GM23338 (cell line): ENCODE results near the gene DUS3L. TPM values are rescaled to one million over a fixed set of nuclear protein-coding genes. Genes with fewer than 3 reads are reported as not detected.

Experiments
- ATAC-seq: fragments of 200-7000 bp; cut with Tn5 transposase; 3 replicates; pipeline ENCODE4 v1.9.1; 2020
- DNase-seq: peaks from one replicate; pipeline ENCODE4 v3.0.0-alpha.2; 2015; ENCODE audit warnings: low spot score
- H2AFZ ChIP-seq: fragments of 200-600 bp; sonication (generic); 2 replicates; pipeline ENCODE4 v1.8.0; 2016; ENCODE audit warnings: antibody characterized with exemption, mild to moderate bottlenecking, moderate library complexity
- H3F3A ChIP-seq: fragments of 200-600 bp; sonication (generic); replicated peaks from 2 replicates; pipeline ENCODE4 v1.8.0; 2017; ENCODE audit warnings: antibody characterized with exemption, mixed run types, low read depth
- H3K27ac ChIP-seq: fragments of 200-600 bp; sonication (generic); 2 replicates; pipeline ENCODE4 v1.6.1; 2016; ENCODE audit warnings: low read depth
- H3K27me3 ChIP-seq: fragments of 200-600 bp; sonication (generic); 2 replicates; pipeline ENCODE4 v1.8.0; 2016; ENCODE audit warnings: mild to moderate bottlenecking, mixed run types, moderate library complexity; ENCODE audit not compliant: insufficient read depth
- H3K36me3 ChIP-seq: fragments of 200-600 bp; sonication (generic); 2 replicates; pipeline ENCODE4 v1.8.0; 2016; ENCODE audit warnings: mild to moderate bottlenecking; ENCODE audit not compliant: insufficient read depth
- H3K4me1 ChIP-seq: fragments of 200-600 bp; sonication (generic); 2 replicates; pipeline ENCODE4 v1.8.0; 2016; ENCODE audit warnings: mild to moderate bottlenecking, moderate library complexity; ENCODE audit not compliant: insufficient read depth
- H3K4me2 ChIP-seq: fragments of 200-600 bp; sonication (generic); 2 replicates; pipeline ENCODE4 v1.7.1; 2017; ENCODE audit warnings: mixed run types
- H3K4me3 ChIP-seq: fragments of 200-600 bp; sonication (generic); 2 replicates; pipeline ENCODE4 v1.6.1; 2016; ENCODE audit warnings: mixed run types
- H3K79me2 ChIP-seq: fragments of 200-600 bp; sonication (generic); replicated peaks from 2 replicates; pipeline ENCODE4 v1.8.0; 2017; ENCODE audit warnings: mild to moderate bottlenecking; ENCODE audit not compliant: insufficient read depth
- H3K9me2 ChIP-seq: fragments of 200-600 bp; sonication (generic); 2 replicates; pipeline ENCODE4 v1.8.0; 2017; ENCODE audit not compliant: insufficient read depth
- H4K20me1 ChIP-seq: fragments of 200-600 bp; sonication (generic); replicated peaks from 2 replicates; pipeline ENCODE4 v1.8.0; 2017; ENCODE audit warnings: mild to moderate bottlenecking; ENCODE audit not compliant: insufficient read depth
- H3K27ac Mint-ChIP-seq: 2 replicates; pipeline ENCODE4 v1.8.0; 2020; ENCODE audit warnings: inconsistent platforms, mild to moderate bottlenecking, moderate library complexity, mixed read lengths
- H3K27me3 Mint-ChIP-seq: 3 replicates; pipeline ENCODE4 v1.8.0; 2022; ENCODE audit warnings: low read depth, mild to moderate bottlenecking, moderate library complexity, mixed read lengths, inconsistent platforms; ENCODE audit not compliant: insufficient read depth, poor library complexity
- H3K36me3 Mint-ChIP-seq: 3 replicates; pipeline ENCODE4 v1.8.0; 2021; ENCODE audit warnings: low read depth, mild to moderate bottlenecking, inconsistent platforms, moderate library complexity, mixed read lengths
- H3K4me1 Mint-ChIP-seq: 3 replicates; pipeline ENCODE4 v1.8.0; 2020; ENCODE audit warnings: mild to moderate bottlenecking, inconsistent platforms, mixed read lengths
- H3K4me3 Mint-ChIP-seq: 3 replicates; pipeline ENCODE4 v1.8.0; 2021; ENCODE audit warnings: moderate library complexity, mild to moderate bottlenecking, inconsistent platforms, mixed read lengths
- H3K9me3 Mint-ChIP-seq: 3 replicates; pipeline ENCODE4 v1.8.0; 2020; ENCODE audit warnings: moderate library complexity, mild to moderate bottlenecking, inconsistent platforms, mixed read lengths
- EZH2 ChIP-seq: fragments of 200-600 bp; sonication (generic); IDR thresholded peaks from one replicate; pipeline ENCODE4 v1.8.0; 2017; ENCODE audit warnings: antibody characterized with exemption, mild to moderate bottlenecking, low read depth; ENCODE audit not compliant: unreplicated experiment
- EZH2phosphoT487 ChIP-seq: fragments of 200-600 bp; sonication (generic); IDR thresholded peaks from one replicate; pipeline ENCODE4 v1.8.1; 2018; ENCODE audit warnings: antibody characterized with exemption; ENCODE audit not compliant: unreplicated experiment
- NANOG ChIP-seq: IDR thresholded peaks from 2 replicates; pipeline ENCODE4 v1.6.1; 2016; ENCODE audit warnings: antibody characterized with exemption, borderline replicate concordance
- STAT1 ChIP-seq: IDR thresholded peaks from one replicate; pipeline ENCODE4 v1.6.1; 2016; ENCODE audit warnings: antibody characterized with exemption; ENCODE audit not compliant: unreplicated experiment
- ZNF114 ChIP-seq: fragments of 250-450 bp; sonication (Bioruptor Pico); IDR thresholded peaks from 2 replicates; pipeline ENCODE4 v1.5.0; 2020; ENCODE audit warnings: mild to moderate bottlenecking, moderate library complexity
- polyA plus RNA-seq: library from polyadenylated mRNA; unstranded; fragments of >200 nt; fragmentation: Nextera tagmentation; extraction: Ambion mirVana; gene quantifications from 2 replicates; pipeline ENCODE4 v1.2.1, GENCODE V29; 2016
- total RNA-seq: library from RNA; depleted of rRNA; stranded (reverse); fragments of >200 nt; shearing (Covaris generic); gene quantifications from 2 replicates; pipeline ENCODE4 v1.2.3, GENCODE V29; 2014
- TF ChIP-seq, protein P1 (sequence below), 2 experiments: fragments of 200-600 bp in 1 of 2; sonication (generic) in 1 of 2; conservative IDR thresholded peaks; 2 replicates each; pipeline versions ENCODE4 v1.5.1 to v1.6.1; 2016 to 2017; ENCODE audit warnings: antibody characterized with exemption in 2 of 2, low read depth in 2 of 2, mild to moderate bottlenecking in 2 of 2, moderate library complexity in 1 of 2
- TF ChIP-seq, protein P2 (sequence below): IDR thresholded peaks from one replicate; pipeline ENCODE4 v1.6.1; 2018; ENCODE audit warnings: antibody characterized with exemption; ENCODE audit not compliant: unreplicated experiment
- TF ChIP-seq, protein P3 (sequence below): IDR thresholded peaks from 2 replicates; pipeline ENCODE4 v1.6.1; 2016; ENCODE audit warnings: antibody characterized with exemption
- TF ChIP-seq, protein P4 (sequence below): fragments of 250-450 bp; sonication (Bioruptor Pico); IDR thresholded peaks from 2 replicates; pipeline ENCODE4 v1.5.0; 2020; ENCODE audit warnings: mild to moderate bottlenecking, moderate library complexity

Gene DUS3L
- total and polyA plus RNA-seq, 2 experiments from 2014 or later: 26.2 to 53.0 TPM

DNA sequence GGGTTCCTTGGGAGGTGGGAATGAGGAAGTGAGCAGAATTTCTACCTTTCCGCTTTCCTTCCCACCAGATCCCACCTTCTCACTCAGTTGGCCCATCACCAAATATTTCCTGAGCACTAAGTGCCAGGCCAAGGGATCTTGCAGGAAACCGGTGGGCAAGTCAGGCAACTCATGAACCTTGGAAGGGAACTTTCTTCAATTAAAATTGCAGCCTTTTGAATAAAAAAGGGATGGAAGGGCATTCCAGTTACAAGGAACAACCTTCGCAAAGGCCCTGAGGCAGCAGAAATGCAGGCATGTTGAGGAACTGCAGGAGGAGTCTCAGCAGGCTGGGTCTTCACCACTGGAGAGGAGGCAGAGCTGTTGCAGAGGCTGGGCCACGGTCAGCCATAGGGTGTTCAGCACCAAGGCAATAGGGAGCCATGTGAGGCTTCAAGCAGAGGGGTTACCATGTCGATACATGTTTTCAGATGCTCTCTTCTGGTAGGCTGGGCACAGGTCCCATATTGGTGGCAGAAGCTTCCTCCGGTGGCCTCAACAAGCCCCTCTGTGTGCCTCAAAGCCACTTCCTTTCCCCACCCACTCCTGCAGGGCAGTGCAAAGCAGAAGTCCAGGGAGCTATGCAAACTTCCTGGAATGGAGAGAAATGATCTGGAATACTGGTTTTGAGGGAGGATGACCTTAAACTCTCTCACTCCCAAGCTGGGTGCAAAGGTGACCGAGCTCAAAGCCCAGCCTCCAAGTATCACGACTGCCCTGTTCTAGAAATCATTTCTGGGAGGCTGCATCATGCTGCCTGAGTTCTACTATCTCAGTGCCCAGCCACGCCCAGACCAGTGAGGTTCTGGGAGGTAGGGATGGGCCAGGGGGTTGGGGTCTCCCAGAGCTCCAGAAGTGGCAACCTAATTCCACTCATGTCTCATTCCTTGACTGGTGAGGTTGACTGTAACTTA lies 48.4 kb upstream of the DUS3L start, which contains the start of gene FUT6:
TSS of gene FUT6 (minus strand) at position 638 of the 953 bp plus-strand sequence. CDS start 7,135 bp downstream, outside the sequence.
- H3K79me2 ChIP-seq: no peaks in the 10 kb centered on the region
- no peaks in the 10 kb centered on the region for H3K36me3 ChIP-seq
- no peak within 1 kb of the TSS for H3K4me2 ChIP-seq
- no peak within 1 kb of the TSS for H2AFZ ChIP-seq
- H3K4me3 ChIP-seq: no peak within 1 kb of the TSS
- H3K27me3 Mint-ChIP-seq: peaks cover 8% of the 10 kb centered on the region
- H3K27ac Mint-ChIP-seq: no peak within 1 kb of the TSS
- H3K4me1 Mint-ChIP-seq: no peaks in the 10 kb centered on the region
- no peaks in the 10 kb centered on the region for H3K9me3 Mint-ChIP-seq
- no peaks in the 10 kb centered on the region for H3K27me3 ChIP-seq
- no peaks in the 10 kb centered on the region for H4K20me1 ChIP-seq
- no peak within 1 kb of the TSS for H3K27ac ChIP-seq
- H3K36me3 Mint-ChIP-seq: no peaks in the 10 kb centered on the region
- H3K4me1 ChIP-seq: no peaks in the 10 kb centered on the region
- no peak for ATAC-seq
- H3F3A ChIP-seq: no peaks in the 10 kb centered on the region
- no peak for DNase-seq
- TF ChIP-seq, protein P1, sequence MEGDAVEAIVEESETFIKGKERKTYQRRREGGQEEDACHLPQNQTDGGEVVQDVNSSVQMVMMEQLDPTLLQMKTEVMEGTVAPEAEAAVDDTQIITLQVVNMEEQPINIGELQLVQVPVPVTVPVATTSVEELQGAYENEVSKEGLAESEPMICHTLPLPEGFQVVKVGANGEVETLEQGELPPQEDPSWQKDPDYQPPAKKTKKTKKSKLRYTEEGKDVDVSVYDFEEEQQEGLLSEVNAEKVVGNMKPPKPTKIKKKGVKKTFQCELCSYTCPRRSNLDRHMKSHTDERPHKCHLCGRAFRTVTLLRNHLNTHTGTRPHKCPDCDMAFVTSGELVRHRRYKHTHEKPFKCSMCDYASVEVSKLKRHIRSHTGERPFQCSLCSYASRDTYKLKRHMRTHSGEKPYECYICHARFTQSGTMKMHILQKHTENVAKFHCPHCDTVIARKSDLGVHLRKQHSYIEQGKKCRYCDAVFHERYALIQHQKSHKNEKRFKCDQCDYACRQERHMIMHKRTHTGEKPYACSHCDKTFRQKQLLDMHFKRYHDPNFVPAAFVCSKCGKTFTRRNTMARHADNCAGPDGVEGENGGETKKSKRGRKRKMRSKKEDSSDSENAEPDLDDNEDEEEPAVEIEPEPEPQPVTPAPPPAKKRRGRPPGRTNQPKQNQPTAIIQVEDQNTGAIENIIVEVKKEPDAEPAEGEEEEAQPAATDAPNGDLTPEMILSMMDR (conservative IDR thresholded peaks at IDR 0.05; ENCODE audit: low read depth in 2 of 2): no peak
- TF ChIP-seq, protein P2, sequence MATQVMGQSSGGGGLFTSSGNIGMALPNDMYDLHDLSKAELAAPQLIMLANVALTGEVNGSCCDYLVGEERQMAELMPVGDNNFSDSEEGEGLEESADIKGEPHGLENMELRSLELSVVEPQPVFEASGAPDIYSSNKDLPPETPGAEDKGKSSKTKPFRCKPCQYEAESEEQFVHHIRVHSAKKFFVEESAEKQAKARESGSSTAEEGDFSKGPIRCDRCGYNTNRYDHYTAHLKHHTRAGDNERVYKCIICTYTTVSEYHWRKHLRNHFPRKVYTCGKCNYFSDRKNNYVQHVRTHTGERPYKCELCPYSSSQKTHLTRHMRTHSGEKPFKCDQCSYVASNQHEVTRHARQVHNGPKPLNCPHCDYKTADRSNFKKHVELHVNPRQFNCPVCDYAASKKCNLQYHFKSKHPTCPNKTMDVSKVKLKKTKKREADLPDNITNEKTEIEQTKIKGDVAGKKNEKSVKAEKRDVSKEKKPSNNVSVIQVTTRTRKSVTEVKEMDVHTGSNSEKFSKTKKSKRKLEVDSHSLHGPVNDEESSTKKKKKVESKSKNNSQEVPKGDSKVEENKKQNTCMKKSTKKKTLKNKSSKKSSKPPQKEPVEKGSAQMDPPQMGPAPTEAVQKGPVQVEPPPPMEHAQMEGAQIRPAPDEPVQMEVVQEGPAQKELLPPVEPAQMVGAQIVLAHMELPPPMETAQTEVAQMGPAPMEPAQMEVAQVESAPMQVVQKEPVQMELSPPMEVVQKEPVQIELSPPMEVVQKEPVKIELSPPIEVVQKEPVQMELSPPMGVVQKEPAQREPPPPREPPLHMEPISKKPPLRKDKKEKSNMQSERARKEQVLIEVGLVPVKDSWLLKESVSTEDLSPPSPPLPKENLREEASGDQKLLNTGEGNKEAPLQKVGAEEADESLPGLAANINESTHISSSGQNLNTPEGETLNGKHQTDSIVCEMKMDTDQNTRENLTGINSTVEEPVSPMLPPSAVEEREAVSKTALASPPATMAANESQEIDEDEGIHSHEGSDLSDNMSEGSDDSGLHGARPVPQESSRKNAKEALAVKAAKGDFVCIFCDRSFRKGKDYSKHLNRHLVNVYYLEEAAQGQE: no peak
- TF ChIP-seq, protein P3, sequence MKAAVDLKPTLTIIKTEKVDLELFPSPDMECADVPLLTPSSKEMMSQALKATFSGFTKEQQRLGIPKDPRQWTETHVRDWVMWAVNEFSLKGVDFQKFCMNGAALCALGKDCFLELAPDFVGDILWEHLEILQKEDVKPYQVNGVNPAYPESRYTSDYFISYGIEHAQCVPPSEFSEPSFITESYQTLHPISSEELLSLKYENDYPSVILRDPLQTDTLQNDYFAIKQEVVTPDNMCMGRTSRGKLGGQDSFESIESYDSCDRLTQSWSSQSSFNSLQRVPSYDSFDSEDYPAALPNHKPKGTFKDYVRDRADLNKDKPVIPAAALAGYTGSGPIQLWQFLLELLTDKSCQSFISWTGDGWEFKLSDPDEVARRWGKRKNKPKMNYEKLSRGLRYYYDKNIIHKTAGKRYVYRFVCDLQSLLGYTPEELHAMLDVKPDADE: no peak
- TF ChIP-seq, protein P4, sequence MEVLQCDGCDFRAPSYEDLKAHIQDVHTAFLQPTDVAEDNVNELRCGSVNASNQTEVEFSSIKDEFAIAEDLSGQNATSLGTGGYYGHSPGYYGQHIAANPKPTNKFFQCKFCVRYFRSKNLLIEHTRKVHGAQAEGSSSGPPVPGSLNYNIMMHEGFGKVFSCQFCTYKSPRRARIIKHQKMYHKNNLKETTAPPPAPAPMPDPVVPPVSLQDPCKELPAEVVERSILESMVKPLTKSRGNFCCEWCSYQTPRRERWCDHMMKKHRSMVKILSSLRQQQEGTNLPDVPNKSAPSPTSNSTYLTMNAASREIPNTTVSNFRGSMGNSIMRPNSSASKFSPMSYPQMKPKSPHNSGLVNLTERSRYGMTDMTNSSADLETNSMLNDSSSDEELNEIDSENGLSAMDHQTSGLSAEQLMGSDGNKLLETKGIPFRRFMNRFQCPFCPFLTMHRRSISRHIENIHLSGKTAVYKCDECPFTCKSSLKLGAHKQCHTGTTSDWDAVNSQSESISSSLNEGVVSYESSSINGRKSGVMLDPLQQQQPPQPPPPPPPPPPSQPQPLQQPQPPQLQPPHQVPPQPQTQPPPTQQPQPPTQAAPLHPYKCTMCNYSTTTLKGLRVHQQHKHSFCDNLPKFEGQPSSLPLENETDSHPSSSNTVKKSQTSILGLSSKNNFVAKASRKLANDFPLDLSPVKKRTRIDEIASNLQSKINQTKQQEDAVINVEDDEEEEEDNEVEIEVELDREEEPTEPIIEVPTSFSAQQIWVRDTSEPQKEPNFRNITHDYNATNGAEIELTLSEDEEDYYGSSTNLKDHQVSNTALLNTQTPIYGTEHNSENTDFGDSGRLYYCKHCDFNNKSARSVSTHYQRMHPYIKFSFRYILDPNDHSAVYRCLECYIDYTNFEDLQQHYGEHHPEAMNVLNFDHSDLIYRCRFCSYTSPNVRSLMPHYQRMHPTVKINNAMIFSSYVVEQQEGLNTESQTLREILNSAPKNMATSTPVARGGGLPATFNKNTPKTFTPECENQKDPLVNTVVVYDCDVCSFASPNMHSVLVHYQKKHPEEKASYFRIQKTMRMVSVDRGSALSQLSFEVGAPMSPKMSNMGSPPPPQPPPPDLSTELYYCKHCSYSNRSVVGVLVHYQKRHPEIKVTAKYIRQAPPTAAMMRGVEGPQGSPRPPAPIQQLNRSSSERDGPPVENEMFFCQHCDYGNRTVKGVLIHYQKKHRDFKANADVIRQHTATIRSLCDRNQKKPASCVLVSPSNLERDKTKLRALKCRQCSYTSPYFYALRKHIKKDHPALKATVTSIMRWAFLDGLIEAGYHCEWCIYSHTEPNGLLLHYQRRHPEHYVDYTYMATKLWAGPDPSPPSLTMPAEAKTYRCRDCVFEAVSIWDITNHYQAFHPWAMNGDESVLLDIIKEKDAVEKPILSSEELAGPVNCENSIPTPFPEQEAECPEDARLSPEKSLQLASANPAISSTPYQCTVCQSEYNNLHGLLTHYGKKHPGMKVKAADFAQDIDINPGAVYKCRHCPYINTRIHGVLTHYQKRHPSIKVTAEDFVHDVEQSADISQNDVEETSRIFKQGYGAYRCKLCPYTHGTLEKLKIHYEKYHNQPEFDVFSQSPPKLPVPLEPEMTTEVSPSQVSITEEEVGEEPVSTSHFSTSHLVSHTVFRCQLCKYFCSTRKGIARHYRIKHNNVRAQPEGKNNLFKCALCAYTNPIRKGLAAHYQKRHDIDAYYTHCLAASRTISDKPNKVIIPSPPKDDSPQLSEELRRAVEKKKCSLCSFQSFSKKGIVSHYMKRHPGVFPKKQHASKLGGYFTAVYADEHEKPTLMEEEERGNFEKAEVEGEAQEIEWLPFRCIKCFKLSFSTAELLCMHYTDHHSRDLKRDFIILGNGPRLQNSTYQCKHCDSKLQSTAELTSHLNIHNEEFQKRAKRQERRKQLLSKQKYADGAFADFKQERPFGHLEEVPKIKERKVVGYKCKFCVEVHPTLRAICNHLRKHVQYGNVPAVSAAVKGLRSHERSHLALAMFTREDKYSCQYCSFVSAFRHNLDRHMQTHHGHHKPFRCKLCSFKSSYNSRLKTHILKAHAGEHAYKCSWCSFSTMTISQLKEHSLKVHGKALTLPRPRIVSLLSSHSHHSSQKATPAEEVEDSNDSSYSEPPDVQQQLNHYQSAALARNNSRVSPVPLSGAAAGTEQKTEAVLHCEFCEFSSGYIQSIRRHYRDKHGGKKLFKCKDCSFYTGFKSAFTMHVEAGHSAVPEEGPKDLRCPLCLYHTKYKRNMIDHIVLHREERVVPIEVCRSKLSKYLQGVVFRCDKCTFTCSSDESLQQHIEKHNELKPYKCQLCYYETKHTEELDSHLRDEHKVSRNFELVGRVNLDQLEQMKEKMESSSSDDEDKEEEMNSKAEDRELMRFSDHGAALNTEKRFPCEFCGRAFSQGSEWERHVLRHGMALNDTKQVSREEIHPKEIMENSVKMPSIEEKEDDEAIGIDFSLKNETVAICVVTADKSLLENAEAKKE (CRISPR knock-in tag): no peak
- TF ChIP-seq EZH2 (no peak), STAT1 (no peak), ZNF114 (CRISPR knock-in tag) (no peak), NANOG (no peak), EZH2phosphoT487 (no peak)
- no peaks in the 10 kb centered on the region for H3K9me2 ChIP-seq
- H3K4me3 Mint-ChIP-seq: no peak within 1 kb of the TSS
